ENCODE results near the gene GPD1.

GPD1 gene

GRCh38 chr12:50073712-50074111, 30.1 kb upstream of the GPD1 start:
- DNase-seq (ENCODE audit: low read depth): no peak
- TF ChIP-seq CTCF (conservative IDR thresholded peaks at IDR 0.05; ENCODE audit: low read depth, low read length): no peak
- H3K4me3 ChIP-seq (ENCODE audit: low read depth, low read length): no peak overlapping the region

DNA sequence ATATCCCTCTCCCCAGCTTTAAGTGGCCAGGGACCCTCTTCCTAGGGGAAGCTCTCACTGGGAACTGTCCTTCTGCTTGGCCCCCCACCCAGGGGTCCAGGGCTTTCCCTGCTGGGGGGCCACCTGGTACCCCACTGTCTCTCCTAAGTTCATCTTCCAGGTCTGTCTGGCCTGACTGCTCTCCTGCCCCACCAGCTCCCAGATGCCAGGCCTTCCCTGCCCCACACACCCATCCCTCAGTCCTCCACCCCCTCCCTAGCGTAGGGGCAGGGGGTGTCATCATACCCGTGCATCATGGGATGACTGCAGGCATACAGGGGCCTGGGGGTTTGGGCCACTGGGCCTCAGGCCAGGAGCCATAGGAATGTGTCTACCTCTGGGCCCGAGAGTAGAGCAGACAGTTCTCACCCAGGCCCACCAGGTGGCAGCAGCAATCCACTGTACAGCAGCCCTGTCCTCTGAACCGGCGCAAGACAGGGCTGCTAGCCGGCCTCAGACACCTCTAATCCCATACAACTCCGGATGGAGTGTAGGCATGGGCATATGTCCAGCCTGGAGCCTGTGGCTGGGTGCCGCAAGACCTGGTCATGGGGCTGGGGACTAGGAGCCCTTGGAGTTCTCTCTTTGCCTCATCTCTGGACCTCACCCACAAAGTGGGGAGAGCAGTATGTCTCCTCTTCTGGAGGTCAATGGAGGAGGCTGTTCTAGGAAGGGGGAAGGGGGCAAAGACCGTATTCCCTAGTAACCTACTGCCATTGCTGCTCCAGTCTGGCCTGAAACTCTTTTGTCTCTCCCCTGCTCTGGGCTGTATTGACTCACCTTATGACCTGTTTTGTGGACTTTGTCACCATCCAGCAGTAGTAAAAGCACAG, 28.6 kb upstream of the GPD1 start:
- TF ChIP-seq CTCF (conservative IDR thresholded peaks at IDR 0.05; ENCODE audit: low read depth, low read length): peak; percentile 90
- peak; percentile 89 for DNase-seq (ENCODE audit: low read depth)
- H3K4me3 ChIP-seq (ENCODE audit: low read depth, low read length): no peak overlapping the region

- no peak for DNase-seq (ENCODE audit: low read depth)
- H3K4me3 ChIP-seq (ENCODE audit: low read depth, low read length): no peak overlapping the region
- no peak for TF ChIP-seq CTCF (conservative IDR thresholded peaks at IDR 0.05; ENCODE audit: low read depth, low read length)
Observed at GRCh38 chr12:50075808-50076170, 28.0 kb upstream of the GPD1 start.

GRCh38 chr12:50077099-50077498, 26.7 kb upstream of the GPD1 start:
- no peak overlapping the region for H3K4me3 ChIP-seq (ENCODE audit: low read depth, low read length)
- no peak for DNase-seq (ENCODE audit: low read depth)
- TF ChIP-seq CTCF (conservative IDR thresholded peaks at IDR 0.05; ENCODE audit: low read depth, low read length): no peak

GRCh38 chr12:50078281-50078680, 25.5 kb upstream of the GPD1 start:
- no peak for TF ChIP-seq CTCF (conservative IDR thresholded peaks at IDR 0.05; ENCODE audit: low read depth, low read length)
- no peak overlapping the region for H3K4me3 ChIP-seq (ENCODE audit: low read depth, low read length)
- DNase-seq (ENCODE audit: low read depth): no peak

GRCh38 chr12:50079771-50080170, 24.0 kb upstream of the GPD1 start:
- no peak overlapping the region for H3K4me3 ChIP-seq (ENCODE audit: low read depth, low read length)
- TF ChIP-seq CTCF (conservative IDR thresholded peaks at IDR 0.05; ENCODE audit: low read depth, low read length): no peak
- DNase-seq (ENCODE audit: low read depth): no peak
